ENCODE data around the gene PDHX. TPM values are rescaled to one million over a fixed set of nuclear protein-coding genes. Genes with fewer than 3 reads are reported as not detected.

PDHX gene
- total RNA-seq, 6 experiments from 2014 or later, result 21.3 to 31.3 (median 28.8) TPM

GRCh38 chr11:34987617-34988016 is 71.2 kb downstream of the PDHX start:
- ATAC-seq (peak; percentile 20 to 60 (median 54)), DNase-seq (no peak)
- Histone ChIP-seq H3K27ac (no peak overlapping the region), H3K4me1 (peaks cover 0 to 11% (median 0%) of the 10 kb centered on the region in 4 donors), H3K9me3 (no peaks in the 10 kb centered on the region), H3K4me3 (no peak overlapping the region), H3K27me3 (no peaks in the 10 kb centered on the region), H3K36me3 (peaks cover 0 to 12% (median 7%) of the 10 kb centered on the region in 4 donors)
- WGBS (ENCODE audit: insufficient coverage, low coverage, low lambda C conversion rate, missing lambda C conversion rate), result 54% methylated on average over 5 of the region's 5 CpGs
- intact Hi-C loops (cut with DNase I), result no loop called here
- TF ChIP-seq POLR2A (IDR thresholded peaks at IDR 0.05) (no peak), CTCF (IDR thresholded peaks at IDR 0.05) (no peak)

- WGBS (ENCODE audit: insufficient coverage, low coverage, low lambda C conversion rate, missing lambda C conversion rate), result 83% methylated on average over 4 of the region's 4 CpGs
- peaks cover 0 to 12% (median 7%) of the 10 kb centered on the region in 4 donors for H3K36me3 ChIP-seq
- ATAC-seq (no peak), DNase-seq (no peak)
- peaks cover 0 to 11% (median 0%) of the 10 kb centered on the region in 4 donors for H3K4me1 ChIP-seq
- no peak for TF ChIP-seq CTCF (IDR thresholded peaks at IDR 0.05)
- no peak for TF ChIP-seq POLR2A (IDR thresholded peaks at IDR 0.05)
- no peak overlapping the region for H3K4me3 ChIP-seq
- H3K27ac ChIP-seq, result no peak overlapping the region
- intact Hi-C loops (cut with DNase I), result no loop called here
- H3K27me3 ChIP-seq, result no peaks in the 10 kb centered on the region
- no peaks in the 10 kb centered on the region for H3K9me3 ChIP-seq
Observed at GRCh38 chr11:34988294-34989255, 72.2 kb downstream of the PDHX start.

- Histone ChIP-seq H3K4me3 (no peak overlapping the region), H3K27me3 (no peaks in the 10 kb centered on the region), H3K27ac (no peak overlapping the region), H3K9me3 (no peaks in the 10 kb centered on the region), H3K4me1 (peaks cover 0 to 11% (median 0%) of the 10 kb centered on the region in 4 donors), H3K36me3 (peaks cover 0 to 5% (median 4%) of the 10 kb centered on the region in 4 donors)
- intact Hi-C loops (cut with DNase I), result no loop called here
- DNase-seq, result no peak
- TF ChIP-seq POLR2A (IDR thresholded peaks at IDR 0.05) (no peak), CTCF (IDR thresholded peaks at IDR 0.05) (no peak)
- no peak for ATAC-seq
- 97% methylated on average over 2 of the region's 2 CpGs for WGBS (ENCODE audit: insufficient coverage, low coverage, low lambda C conversion rate, missing lambda C conversion rate)
Observed at GRCh38 chr11:34990916-34991315, 74.5 kb downstream of the PDHX start.

- DNase-seq (no peak), ATAC-seq (no peak)
- TF ChIP-seq POLR2A (IDR thresholded peaks at IDR 0.05) (no peak), CTCF (IDR thresholded peaks at IDR 0.05) (no peak)
- Histone ChIP-seq H3K27ac (no peak overlapping the region), H3K9me3 (no peaks in the 10 kb centered on the region), H3K27me3 (no peaks in the 10 kb centered on the region), H3K4me1 (no peaks in the 10 kb centered on the region), H3K36me3 (peaks cover 0 to 5% (median 2%) of the 10 kb centered on the region in 4 donors), H3K4me3 (no peak overlapping the region)
- 90% methylated on average over 9 of the region's 9 CpGs for WGBS (ENCODE audit: insufficient coverage, low coverage, low lambda C conversion rate, missing lambda C conversion rate)
- intact Hi-C loops (cut with DNase I), result no loop called here
Observed at GRCh38 chr11:34994854-34995253, 78.4 kb downstream of the PDHX start.

Data from right lobe of liver (tissue), 6 donors.